Brain microvascular endothelial cell (primary cell): Measurements from ENCODE around the gene NWD2.

ENCODE experiments used
- DNase-seq: peaks from one replicate; pipeline ENCODE4 v3.0.0-alpha.2; 2020
- H3K27ac ChIP-seq: fragments of 250-450 bp; sonication (Bioruptor Pico); 2 replicates; pipeline ENCODE4 v1.5.1; 2020; ENCODE audit warnings: mild to moderate bottlenecking, moderate library complexity
- H3K27me3 ChIP-seq: fragments of 250-450 bp; sonication (Bioruptor Pico); replicated peaks from 2 replicates; pipeline ENCODE4 v1.5.1; 2020; ENCODE audit warnings: mild to moderate bottlenecking
- H3K36me3 ChIP-seq: fragments of 250-450 bp; sonication (Bioruptor Pico); replicated peaks from 2 replicates; pipeline ENCODE4 v1.5.1; 2020; ENCODE audit warnings: mild to moderate bottlenecking
- H3K4me3 ChIP-seq: 2 replicates; pipeline ENCODE4 v1.5.1; 2011; ENCODE audit warnings: low read depth, mild to moderate bottlenecking, control low read depth, low read length, moderate library complexity
- CTCF ChIP-seq: IDR thresholded peaks from 2 replicates; pipeline ENCODE4 v1.5.1; 2011; ENCODE audit warnings: low read depth, mild to moderate bottlenecking, moderate library complexity, low read length, control low read depth, inconsistent platforms; ENCODE audit errors: missing control alignments
- in situ Hi-C: cut with HindIII; loops from 2 replicates; pipeline ENCODE4 v1.10.0; 2017; ENCODE audit warnings: low sequenced_read_pairs, low pct_ligation_motif_present

The NWD2 gene

DNA sequence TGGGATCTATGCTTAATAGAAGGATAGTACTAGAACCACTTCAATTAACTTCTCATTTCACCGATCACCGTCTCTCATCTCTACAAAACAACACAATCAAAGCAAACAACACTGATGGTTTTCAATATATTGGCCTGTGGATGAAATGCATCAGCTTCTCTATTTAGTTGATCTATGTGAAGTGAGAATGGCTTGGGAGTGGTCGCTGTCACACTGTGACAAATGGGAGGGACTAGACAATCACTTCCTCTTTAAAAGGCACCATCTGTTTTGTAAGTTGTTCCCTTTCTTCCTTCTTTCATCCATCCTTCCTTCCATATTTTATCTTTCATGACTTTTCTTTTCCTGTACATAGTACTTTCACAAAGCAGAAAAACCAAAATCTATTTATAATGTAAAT, 23.9 kb upstream of the NWD2 start:
- H3K27ac ChIP-seq = no peak overlapping the region
- in situ Hi-C loops = no loop called here
- H3K36me3 ChIP-seq = no peaks in the 10 kb centered on the region
- no peak for DNase-seq
- H3K27me3 ChIP-seq = no peaks in the 10 kb centered on the region
- no peak for TF ChIP-seq CTCF
- H3K4me3 ChIP-seq = no peak overlapping the region

DNA sequence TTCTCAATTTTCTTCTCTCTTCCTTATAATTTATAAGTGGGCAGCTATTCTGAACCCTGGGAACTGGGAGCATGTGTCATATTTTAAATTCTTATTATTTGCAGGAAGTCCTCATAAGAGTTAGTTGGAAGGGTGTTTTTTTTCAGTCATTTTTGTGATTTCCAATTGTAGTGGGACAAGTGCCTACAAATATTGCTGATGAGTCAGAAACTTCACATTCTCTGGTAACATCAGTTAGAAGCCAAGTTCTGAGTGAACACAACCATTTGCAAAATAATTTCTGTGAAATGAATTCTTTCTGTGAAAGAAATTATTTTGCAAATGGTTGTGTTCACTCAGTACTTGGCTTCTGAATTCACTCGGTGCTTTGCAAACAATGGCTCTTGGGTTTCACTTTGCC, 20.8 kb upstream of the NWD2 start:
- DNase-seq = no peak
- H3K27me3 ChIP-seq = no peaks in the 10 kb centered on the region
- no peak overlapping the region for H3K27ac ChIP-seq
- no peak for TF ChIP-seq CTCF
- no peaks in the 10 kb centered on the region for H3K36me3 ChIP-seq
- H3K4me3 ChIP-seq = no peak overlapping the region
- in situ Hi-C loops = no loop called here

- TF ChIP-seq CTCF = no peak
- no peaks in the 10 kb centered on the region for H3K36me3 ChIP-seq
Measured at GRCh38 chr4:37224854-37225253, 19.7 kb upstream of the NWD2 start.

GRCh38 chr4:37225778-37226177, 18.8 kb upstream of the NWD2 start:
- Histone ChIP-seq H3K36me3 (no peaks in the 10 kb centered on the region), H3K4me3 (no peak overlapping the region), H3K27ac (no peak overlapping the region), H3K27me3 (no peaks in the 10 kb centered on the region)
- no peak for DNase-seq
- no peak for TF ChIP-seq CTCF
- in situ Hi-C loops = no loop called here

More at GRCh38 chr4:37224854-37225253, 19.7 kb upstream of the NWD2 start:
- no peaks in the 10 kb centered on the region for H3K27me3 ChIP-seq
- no peak overlapping the region for H3K4me3 ChIP-seq
- no peak for DNase-seq
- no peak overlapping the region for H3K27ac ChIP-seq
- in situ Hi-C loops = no loop called here

- in situ Hi-C loops = no loop called here
- Histone ChIP-seq H3K36me3 (no peaks in the 10 kb centered on the region), H3K27ac (no peak overlapping the region), H3K4me3 (no peak overlapping the region), H3K27me3 (no peaks in the 10 kb centered on the region)
- no peak for TF ChIP-seq CTCF
- no peak for DNase-seq
Measured at GRCh38 chr4:37232315-37232714, 12.2 kb upstream of the NWD2 start.

DNA sequence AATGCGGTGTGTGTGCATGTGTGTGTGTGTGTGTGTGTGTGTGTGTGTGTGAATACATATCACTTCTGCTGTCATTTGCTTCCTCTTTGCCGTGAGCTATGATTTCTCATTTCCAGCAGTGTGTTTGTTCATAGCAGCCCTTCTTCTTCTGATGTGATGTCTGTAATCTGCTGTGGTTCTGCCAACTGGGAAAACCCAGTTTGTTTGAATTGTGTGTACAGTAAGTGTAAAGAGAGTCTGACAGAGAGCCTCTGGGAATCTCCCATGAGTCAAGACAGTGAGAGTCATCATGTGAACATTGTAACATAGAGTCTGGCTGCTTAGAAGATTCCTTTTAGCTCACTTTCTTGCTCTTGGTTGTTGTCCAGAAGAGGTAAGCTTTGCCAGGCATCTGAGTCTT, 8.4 kb upstream of the NWD2 start:
- H3K4me3 ChIP-seq = no peak overlapping the region
- no peak overlapping the region for H3K27ac ChIP-seq
- no peaks in the 10 kb centered on the region for H3K36me3 ChIP-seq
- H3K27me3 ChIP-seq = no peaks in the 10 kb centered on the region
- DNase-seq = no peak
- in situ Hi-C loops = no loop called here
- TF ChIP-seq CTCF = no peak
